NCI-H345 treated with DMSO at 0.1 percent for 48 hours (cell line): ENCODE measurements around the gene PFDN4.

ENCODE experiments used
- DNase-seq: peaks from one replicate; lab custom pipeline; 2025; ENCODE audit not compliant: unreplicated experiment; lab: John Stamatoyannopoulos, UW

PFDN4 gene

DNA sequence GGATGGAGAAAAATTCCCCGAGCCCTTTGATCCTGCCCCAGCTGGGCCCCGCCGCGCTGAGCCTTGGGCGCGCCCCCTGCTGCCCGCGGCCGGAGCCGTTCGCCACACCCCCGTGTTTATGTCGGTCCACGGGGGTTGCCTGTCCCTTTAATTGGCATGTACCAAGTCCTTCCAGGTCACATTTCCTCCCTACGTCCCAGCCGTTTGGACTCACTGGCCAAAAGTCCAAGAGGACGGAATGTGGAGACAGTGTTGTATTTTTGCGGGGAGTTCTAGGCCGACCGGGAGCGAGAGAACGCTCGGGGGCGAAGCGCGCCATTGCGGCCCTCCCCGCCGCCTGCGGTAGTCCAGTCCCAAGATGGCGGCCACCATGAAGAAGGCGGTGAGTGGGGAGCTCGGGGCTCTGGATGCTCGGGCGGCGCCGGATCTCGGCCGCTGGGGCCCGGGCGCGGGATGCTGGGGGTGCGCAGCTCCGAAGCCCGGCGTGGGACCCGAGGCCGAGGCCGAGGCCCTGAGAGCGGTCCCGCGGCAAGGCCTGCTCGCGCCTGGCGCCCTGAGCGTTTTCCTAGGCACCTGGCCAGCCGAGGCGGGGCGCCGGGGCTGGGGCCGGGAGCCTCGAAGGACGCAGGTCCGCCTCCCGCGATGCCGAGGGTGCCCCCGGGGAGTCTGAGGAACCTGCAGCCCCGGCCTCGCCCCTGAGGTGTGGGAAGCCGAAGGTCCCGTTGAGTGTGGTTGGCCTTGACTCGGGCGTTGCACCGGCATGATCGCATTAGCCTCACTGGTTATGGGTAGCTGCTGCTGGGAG is at the start of gene PFDN4:
TSS of gene PFDN4 (plus strand) at position 345 of the 805 bp plus-strand sequence. CDS start at position 359, 14 bp downstream.
- peak; percentile 87 for DNase-seq

DNA sequence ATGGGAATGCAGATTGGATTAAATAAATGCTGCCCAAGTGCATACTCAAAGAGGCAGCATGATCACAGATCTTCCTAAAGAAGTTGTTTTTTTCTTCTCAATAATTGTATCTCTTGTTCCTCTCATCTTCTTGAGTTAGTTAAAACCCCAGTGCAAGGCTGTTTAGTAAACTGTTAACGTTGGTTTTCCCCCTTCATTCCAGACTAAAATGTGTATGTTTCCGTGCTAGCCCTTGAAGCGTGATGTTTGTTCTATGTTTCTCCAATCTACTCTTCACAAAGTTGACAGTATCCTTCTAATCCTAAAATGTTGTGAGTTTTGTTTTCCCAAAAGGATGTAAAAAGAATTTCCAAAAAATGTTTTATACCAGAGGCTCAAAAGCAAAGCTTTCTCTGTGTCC is 49.7 kb upstream of the PFDN4 start:
- no peak for DNase-seq

- no peak for DNase-seq
Measured at GRCh38 chr20:54158856-54159418, 49.0 kb upstream of the PFDN4 start.

DNA sequence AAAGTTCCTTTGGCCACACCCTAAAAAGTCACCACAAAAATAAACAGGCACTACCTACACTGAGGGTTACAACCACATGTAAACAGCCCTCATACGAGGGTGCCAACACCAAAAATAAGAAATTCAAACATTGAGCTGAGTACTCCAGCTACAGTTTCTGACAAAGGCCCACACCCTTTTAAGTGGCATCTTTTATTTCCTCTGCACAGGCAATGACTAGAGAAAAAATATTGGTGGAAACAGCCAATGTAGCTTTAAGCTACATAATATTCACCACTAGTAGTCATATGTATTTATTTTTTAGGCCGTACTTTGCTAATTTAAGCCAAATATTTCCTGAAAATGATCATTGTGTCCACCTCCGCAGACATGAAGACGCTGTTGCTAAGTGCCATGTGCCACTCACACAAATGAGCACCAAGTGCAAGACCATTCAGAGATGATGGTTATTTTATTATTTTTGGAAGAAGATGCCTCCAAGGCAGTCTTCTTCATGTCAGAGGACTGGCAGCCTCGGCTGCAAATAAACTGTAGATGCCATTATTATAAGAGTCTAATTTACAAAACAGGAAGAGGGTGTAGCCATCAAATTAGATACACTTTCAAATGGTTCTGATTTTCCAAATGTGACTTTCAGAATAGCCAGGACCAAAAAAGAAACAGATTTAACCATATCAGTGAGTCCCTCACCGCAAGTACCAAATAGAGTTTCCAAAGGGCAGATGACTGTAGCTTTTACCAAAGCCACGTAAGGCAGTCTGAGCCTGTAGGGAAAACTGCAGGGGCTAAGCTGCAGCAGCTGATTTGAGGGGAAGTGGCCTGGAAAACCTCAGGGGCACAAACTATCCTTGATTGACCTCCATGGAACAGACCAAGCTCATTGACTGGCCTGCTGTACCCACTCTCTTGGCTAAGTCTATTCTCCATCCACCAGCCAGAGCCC is 47.6 kb upstream of the PFDN4 start:
- DNase-seq, result no peak

GRCh38 chr20:54161008-54161820 is 46.7 kb upstream of the PFDN4 start:
- no peak for DNase-seq

DNA sequence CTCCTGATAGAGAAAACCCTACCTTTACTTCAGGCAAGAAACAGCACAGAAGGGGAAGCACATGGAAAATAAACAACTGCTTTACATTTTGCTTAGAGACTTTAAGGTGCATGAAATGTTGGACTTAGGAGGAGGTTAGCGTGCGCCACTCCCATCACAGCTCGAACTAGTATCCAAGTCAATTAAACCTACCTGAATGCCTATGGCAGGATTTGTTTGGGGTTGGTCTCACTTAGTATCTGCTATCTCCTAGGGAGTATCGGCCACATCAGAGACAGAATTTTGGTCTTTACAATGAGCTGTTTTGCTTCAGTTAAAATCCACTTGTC is 46.1 kb upstream of the PFDN4 start:
- no peak for DNase-seq

DNA sequence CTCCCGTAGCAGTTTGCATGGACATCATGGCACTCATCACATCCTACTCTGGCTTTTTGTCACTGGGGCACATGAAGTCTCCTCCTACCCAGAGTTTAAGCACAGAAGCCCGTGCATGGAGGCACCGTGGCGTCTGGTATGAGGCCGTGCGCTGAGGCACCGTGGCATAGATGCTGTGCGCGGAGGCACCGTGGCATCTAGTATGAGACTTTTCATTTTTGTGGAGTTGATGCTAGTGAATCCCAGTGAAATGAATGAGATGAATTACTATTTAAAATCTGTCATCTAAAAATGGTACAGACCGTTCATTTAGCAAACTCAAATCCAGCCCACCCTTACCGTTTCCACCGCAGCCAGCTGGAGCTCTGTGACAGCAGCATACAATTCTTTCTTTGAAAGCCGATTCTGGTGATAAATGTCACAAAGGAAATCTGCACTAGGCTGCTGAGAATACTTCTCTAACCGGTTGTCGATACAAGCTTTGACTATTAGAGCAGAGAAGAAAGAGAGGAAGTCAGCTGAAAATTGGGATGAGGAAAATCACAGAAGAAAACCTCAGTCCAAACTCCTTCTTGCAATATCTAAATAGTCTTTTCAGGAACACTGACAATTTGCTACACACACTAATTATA is 45.4 kb upstream of the PFDN4 start:
- no peak for DNase-seq

- DNase-seq, result no peak
Measured at GRCh38 chr20:54163402-54163801, 44.5 kb upstream of the PFDN4 start.

DNA sequence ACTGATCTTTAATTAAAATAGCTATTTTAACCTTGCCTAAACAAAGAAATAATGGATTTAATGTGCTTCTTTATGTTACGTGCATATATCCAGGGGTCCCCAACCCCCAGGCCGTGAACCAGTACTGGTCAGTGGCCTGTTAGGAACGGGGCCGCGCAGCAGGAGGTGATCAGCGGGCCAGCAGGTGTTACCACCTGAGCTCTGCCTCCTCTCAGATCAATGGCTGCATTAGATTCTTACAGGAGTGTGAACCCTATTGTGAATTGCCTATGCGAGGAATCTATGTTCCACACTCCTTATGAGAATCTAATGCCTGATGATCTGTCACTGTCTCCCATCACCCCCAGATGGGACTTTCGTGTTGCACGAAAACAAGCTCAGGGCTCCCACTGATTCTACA is 42.9 kb upstream of the PFDN4 start:
- DNase-seq, result no peak

DNA sequence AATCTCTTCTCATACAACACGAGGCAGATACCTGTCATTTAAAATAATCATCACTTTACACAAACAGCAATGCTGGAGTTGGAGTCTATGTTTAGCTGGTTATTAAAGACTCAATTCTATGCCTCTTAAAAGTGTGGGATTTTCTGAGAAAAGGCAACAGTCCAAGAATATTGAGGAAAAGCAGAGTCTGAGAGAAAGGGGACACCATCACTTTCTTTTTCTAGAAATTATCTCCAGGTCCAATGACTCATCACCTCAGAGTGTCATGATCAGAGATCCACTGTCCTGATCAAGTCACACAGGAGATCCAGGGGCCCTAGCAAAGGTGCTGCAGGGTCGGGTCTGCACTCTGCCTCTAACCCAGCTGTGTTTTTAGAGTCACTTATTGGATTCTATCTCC is 42.1 kb upstream of the PFDN4 start:
- DNase-seq, result no peak

DNA sequence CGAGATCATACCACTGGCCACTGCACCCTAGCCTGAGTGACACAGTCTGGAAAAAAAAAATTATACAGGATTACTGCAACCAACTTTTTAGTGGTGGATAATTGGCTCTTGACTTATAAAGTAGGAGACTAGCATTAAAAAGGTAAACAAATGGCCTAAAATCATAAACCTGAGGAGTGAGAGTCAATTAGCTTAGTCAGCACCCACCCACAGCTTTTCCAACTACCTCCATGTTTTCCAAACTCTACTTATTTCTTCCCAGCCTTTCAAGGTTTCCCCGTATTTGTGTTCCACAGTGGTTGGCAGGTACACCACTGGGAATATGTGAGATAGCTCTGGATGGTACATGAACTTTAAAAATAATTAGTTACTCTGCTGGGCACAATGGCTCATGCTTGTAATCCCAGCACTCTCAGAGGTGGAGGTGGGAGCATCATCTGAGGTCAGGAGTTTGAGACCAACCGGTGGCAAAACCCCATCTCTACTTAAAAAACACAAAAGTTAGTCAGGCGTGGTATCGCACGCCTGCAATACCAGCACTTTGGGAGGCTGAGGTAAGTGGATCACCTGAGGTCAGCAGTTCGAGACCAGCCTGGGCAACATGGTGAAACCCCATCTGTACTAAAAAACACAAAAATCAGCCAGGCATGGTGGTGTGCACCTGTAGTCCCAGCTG is 40.8 kb upstream of the PFDN4 start:
- DNase-seq, result no peak

DNA sequence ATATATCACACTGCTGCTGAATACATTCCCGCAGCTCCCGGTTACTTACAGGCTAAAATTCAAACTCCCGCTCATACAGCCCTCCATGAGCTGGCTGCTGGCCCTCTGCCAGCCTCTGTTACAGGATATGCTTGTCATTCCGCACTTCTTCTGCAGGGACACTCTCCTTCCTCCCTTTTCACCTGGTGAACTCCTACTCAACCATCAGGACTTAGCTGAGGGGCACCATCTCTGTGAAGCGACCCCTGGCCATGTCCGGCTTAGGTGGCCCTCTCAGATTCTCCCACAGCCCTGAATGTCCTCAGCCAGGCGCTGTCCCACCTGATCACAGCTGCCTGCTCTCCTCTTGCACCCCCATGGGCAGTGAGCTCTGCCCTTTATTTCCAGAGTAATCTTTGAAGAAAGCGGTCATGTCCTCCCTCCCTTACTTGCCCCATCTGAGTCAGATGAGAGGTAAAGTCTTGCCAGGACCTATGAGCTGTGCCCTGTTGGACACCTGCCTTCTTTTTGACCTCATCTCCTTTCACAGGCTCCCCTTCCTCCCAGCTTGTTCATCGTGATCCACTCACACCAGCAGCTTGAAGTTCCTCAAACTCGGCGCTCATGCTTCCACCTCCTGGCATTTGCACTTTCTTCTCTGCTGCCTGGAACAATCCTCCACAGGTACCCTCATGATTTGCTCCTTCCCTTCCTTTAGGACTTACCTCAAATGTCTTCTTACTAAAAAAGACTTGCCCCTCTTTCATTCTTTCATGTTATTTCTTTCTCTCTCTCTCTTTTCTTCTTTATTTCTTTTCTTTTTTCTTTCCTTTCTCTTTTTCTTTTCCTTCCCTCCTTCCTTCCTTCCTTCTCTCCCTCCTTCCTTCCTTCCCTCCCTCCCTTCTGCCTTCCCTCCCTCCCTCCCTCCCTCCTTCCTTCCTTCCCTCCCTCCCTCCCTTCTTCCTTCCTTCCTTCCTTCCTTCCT is 39.7 kb upstream of the PFDN4 start:
- no peak for DNase-seq

DNA sequence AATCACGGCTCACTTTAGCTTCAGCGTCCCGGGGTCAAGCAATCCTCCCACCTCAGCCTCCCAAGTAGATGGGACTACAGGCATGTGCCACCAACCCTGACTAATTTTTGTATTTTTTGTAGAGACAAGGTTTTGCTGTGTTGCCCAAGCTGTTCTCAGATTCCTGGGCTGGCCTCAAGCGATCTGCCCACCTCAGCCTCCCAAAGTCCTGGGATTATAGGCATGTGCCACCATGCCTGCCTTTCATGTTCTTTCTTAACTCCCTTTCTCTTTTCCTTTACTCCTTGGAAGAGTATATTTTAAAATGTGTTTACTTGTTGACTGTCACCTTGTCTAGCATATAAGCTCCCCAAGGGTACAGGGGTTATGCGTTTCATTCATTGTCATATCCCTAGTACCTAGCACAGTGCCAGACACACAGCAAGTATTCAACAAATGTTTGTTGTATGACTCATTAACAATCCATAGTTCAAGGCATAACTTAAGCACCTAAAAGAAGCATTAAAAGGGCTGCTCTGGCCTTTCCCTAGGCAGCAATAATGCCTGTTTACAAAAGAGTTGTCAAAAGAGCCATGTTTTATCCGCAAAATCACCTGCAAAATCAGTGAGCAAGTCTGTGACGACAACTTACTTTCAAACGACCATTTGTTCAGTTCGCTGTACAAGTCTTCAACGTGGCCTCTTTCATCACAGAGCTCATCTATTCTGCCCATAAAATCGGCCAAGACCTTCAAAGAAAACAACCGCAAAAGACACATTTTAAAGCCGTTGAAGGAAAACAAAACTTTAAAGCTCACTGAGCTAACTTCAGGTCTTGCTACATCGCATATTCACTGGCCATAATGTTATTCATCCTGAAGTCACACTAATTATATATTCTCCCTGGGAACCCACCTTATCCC is 38.7 kb upstream of the PFDN4 start:
- no peak for DNase-seq

GRCh38 chr20:54170026-54170471 is 37.8 kb upstream of the PFDN4 start:
- DNase-seq, result no peak

GRCh38 chr20:54170963-54171362 is 36.9 kb upstream of the PFDN4 start:
- DNase-seq, result no peak

GRCh38 chr20:54172532-54172855 is 35.4 kb upstream of the PFDN4 start:
- no peak for DNase-seq

- no peak for DNase-seq
Measured at GRCh38 chr20:54172856-54173652, 34.8 kb upstream of the PFDN4 start.
